DMS53 treated with DMSO at 0.1 percent for 48 hours (cell line): ENCODE data around the gene TRMT10A.

Experiments
- DNase-seq: peaks from one replicate; lab custom pipeline; 2025; ENCODE audit not compliant: unreplicated experiment; lab: John Stamatoyannopoulos, UW

Gene TRMT10A, protein sequence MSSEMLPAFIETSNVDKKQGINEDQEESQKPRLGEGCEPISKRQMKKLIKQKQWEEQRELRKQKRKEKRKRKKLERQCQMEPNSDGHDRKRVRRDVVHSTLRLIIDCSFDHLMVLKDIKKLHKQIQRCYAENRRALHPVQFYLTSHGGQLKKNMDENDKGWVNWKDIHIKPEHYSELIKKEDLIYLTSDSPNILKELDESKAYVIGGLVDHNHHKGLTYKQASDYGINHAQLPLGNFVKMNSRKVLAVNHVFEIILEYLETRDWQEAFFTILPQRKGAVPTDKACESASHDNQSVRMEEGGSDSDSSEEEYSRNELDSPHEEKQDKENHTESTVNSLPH

DNA sequence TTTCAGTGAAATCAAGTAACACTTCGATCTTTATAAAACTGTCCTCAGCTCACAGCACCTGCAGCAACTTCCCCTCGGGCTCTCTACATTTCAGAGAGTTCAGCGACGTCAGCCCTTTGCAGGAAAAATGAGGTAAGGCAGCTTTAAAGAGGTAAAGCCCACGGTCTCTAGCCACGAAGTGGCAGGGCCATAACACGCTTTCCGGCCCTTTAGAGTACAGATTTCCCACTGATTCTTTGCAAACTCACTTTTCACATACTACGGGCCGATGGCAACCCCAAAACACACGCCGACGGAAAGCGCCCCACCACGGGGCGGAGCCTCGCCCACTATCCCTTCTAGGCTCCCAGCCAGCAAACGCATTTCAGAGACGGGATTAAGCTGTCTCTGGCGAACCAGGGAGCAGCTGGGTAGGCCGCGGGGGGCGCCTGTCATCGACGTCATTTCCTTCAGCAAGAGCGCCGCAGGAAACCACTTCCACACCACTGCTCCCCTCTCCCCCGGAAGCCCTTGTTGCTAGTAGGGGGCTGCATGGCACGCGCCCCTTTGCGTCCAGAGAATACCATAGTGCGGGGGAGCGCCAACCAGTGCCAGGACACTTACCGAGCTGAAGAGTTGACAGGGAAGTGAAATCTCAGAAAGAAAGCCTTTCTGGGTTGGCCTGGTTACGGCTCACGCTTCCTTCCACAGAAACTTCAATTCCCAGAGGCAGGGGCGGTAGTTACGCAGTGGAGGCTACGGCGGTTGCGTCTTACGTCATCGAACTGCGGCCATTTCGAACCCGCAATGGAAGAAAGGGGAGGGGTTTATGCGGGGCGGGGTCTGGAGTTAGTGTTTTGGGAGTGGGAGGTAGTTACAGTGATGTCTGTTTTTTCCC lies at the start of gene TRMT10A:
Gene TRMT10A, minus strand, starts transcription at position 730 of the 877 bp plus-strand sequence. CDS start 4,701 bp downstream, outside the sequence.
- peak; percentile 86 for DNase-seq

DNA sequence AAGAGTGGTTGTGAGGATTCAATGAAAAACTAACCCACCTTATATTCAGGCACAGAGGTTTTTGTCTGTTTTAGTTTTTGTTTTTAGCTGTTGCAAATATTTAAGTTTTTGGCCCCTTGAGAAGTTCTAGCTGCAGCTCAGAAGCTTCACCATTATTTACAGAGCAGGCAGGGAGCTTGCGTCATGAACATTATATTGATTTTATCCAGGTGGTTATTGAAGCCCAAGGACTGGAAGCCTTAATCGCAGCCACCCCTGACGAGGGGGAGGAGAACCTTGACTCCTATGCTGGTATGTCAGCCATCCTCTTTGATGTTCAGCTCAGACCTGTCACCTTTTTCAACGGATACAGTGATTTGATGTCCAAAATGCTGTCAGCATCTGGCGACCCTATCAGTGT lies 48.9 kb upstream of the TRMT10A start:
- no peak for DNase-seq

DNA sequence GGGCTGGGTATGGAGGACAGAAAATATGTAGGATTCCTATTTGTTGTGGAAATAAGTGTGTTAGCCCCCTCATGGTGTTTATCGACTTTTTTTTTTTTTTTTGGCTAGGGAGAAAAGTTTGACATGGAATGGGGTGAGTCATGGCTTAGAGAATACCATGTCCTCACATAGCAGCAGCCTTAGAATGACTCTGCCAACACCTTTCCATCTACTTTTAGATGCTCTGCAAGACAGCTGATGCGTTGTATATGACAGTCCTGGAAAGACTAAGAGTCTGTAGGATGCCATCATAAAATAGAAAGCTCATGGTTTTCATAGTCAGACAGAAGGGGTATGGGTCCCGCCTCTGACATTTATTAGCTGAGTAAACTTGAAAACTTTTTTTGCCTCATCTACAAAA lies 48.4 kb upstream of the TRMT10A start:
- no peak for DNase-seq

DNA sequence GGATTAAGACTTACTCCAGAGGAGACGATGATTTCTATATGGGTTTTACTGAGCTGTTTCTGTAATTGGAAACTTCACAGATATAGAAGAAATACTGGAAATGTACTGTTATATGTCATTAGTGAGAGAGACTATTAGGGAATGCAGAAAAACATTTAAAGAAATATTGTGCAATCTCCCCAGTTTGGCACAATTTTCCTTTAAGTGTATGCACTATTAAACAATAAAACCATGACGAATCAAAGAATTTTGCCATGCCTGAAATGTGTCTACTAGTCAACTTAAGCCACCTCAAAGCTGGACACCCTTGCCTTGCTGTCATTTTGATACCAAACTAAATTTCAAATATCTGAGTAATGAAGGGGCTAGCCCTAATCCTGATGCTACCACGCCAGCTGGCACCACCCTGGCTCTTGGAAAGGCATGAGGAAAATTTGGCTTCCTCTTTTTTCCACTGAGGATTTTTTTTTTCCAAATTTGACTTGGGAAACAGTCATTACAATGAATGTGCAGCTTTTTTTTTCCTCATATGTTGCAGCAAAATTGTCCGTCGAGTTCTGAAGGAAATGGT lies 46.9 kb upstream of the TRMT10A start:
- no peak for DNase-seq

DNA sequence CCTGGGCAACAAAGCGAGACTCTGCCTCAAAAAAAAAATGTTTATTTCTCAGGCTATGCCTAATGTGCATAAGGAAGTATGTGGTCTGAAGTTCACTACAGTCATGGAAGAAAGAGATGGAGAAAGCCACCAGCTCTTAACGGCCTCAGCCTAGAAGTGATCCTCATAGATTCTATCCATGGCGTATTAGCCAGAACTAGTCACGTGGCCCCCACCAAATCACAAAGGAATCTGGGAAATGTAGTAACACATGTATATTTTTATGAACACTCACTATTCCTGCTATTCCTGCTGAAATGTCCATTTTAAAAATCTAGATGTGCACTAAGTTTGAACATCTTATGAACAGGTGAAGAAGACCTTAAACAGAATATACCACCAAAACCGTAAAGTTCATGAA lies 44.6 kb upstream of the TRMT10A start:
- DNase-seq = no peak

DNA sequence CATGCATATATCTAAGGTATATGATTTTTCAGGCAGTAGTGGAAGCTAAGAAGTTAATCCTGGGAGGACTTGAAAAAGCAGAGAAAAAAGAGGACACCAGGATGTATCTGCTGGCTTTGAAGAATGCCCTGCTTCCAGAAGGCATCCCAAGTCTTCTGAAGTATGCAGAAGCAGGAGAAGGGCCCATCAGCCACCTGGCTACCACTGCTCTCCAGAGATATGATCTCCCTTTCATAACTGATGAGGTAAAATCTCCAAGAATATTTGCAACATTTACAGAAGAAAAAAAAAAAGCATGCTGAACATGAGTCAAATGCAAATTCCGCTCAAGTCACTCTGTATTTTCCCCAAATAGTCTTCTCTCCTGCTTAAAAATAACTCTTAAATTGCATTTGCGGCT lies 42.9 kb upstream of the TRMT10A start:
- no peak for DNase-seq

DNA sequence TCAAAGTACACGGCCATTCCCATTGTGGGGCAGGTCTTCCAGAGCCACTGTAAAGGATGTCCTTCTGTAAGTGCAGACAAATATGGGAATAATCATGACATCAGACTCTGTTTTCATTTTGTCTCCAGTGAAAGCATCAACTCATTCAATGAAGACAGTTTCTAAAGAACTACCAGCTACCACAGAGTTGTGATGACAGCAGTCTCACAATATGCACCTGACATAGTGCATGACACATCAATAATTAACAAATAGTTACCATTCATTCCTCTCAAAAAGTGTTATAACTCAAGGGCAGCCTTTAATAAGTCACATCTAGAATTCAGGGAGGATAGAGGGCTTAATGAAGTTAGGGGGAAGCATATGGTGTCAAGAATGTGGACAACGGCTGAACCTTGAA lies 31.0 kb upstream of the TRMT10A start:
- DNase-seq = no peak

DNA sequence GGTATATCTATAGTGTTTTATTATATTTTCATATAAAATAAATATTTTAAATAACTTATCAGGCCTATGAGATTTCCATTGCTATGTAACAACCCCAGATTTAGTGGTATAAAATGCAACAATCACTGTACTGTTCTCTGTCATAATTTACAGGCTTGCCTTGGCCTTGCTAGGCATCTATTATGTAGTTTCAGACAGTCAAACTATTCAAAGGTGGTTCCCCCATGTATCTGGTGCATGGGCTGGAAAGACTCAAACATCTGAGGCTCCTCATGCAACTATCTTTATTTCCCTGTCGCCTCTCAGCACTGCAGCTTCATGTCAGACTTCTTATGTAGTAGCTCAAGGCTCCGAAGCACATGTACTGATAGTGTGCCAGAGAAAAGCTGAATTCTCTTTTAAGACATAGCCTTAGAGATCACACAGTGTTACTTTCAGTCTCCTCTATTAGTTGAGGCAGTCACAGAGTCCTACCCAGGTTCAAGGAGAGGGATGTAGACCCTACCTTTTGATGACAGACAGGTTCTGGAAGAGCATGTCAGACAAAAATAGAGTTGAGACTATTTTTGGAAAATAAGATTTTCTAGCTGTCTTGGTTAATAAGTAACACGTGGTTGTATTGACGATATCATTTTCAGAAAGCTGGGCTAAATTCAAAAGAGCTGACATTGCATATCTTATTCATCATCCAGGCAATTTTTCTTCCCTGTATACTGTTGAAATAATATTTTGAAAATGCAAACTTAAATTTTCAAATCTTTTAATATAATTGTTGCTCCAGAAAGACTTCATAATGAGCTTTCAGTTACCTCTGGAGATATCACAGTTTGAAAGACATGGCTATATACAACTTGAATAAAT lies 30.2 kb upstream of the TRMT10A start:
- no peak for DNase-seq

DNA sequence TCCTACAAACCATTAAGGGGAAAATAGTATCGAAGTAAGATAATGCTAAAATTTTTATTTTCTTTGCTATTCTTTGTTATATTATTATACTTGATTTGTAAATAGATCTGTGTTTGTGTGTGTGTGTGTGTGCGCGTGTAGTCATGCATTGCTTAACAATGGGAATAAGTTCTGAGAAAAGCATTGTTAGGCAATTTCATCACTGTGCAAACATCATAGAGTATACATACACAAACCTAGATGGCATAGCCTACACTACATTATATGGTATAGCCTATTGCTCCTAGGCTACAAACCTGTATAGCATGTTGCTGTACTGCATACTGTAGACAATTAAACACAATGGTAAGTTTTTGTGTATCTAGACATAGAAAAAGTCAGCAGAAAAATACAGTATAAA lies 27.9 kb upstream of the TRMT10A start:
- peak; percentile 12 for DNase-seq

DNA sequence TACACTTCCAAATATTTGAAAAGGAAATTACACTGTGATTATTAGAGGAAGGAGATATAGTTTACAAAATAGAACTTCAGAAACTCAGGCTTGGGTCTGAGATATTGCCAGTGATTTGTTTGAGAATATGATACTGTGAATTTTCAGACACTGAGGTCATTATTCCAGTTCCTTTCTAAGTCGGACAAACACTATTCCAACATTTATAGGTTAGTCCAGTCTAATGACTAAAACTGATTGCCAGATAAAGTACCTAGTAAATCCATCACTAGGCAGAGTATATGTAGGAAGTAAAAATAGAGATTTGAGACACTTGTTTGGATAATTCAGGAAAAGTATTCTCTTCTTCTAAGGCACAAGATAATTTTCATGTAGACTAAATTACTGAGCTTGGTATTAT lies 24.0 kb upstream of the TRMT10A start:
- no peak for DNase-seq

DNA sequence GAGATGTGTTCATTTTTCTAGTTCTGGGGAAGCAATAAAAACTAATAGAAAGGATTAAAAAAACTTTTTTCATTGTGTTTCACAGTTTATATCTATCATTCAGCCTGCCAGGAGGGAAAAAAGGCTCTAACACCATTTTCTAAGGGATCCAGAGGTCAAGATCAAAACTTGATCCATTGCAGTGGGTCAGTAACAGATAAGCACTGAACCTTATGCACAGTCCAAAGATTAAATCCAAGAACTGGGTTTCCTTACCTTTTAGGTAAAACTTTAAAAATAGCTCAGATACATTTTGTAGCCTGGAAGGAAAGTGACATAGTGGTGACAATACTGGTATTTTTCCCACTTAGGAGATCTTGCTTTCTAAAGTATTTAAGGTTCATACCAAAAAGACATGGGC lies 23.5 kb upstream of the TRMT10A start:
- no peak for DNase-seq

DNA sequence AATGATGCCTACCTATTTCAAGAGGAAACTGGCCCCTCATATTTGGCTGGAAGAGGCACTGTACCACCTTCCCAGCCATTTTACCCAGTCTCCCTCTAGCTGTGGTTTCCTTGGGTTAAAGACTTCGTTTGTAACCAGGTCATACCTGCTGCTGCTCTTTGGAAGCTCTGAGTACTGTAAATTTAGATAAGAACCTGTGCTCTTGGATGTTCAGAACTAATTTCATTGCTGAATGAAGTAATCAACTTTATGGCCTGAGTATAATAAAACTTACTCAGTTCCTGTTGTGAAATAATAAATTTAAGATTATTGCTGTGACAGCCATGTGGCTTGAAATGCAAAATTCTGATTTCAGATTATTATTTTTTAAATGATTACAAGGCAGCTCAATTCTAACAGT lies 23.0 kb upstream of the TRMT10A start:
- no peak for DNase-seq

DNA sequence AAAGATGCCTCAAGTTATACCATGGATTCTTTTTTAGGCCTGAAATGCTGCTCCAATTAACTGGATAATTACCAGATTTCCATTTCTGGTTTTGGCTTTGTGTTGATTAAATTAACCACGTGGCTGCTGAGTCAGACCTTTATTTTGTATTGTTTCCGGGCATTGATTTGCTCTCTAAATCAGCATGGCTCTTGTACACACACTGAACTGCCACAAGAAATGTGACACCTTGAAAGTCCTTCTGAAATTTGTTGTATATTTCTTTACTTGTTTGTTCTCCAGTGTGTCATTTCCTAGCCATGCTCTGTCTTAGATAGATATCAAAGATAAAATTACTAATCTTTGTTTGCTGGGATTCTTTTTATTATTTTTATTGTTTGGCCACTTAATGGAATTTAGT lies 22.5 kb upstream of the TRMT10A start:
- no peak for DNase-seq

DNA sequence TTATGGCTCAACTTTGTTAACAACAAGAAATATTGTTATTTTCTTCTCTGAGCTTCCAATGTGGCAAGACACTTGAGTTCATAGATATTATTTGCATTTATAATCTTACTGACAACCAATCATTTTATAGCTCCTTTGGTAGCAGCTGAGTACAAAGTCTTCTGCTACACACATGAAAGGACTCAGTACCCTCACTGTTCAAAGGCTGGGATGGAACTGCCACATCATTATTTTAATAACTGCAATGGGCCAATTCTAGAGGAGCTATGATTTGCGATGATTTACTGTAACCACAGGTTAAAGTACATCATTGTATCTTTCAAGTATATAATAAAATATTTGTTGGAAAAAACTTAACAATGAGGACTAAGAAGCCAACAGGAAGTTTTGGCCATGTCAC lies 21.7 kb upstream of the TRMT10A start:
- no peak for DNase-seq

DNA sequence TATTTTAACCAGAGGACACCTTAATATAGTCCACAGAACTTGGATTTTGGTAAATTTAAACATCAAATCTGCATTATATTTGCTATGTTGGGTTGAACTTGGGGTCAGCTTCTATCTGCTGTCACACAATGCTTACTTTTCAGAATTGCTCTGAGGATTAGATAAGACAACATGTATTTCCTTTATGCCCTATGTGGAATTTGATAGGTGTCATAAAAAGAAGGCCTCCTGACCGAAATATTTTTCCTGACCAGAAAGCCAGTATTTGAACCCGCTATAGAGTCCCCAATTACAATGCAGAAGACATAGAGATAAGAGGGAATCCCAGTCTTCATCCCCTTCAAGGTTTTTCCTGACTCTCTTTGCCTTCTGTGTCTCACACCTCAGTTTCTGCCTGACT lies 14.9 kb upstream of the TRMT10A start:
- DNase-seq = no peak

DNA sequence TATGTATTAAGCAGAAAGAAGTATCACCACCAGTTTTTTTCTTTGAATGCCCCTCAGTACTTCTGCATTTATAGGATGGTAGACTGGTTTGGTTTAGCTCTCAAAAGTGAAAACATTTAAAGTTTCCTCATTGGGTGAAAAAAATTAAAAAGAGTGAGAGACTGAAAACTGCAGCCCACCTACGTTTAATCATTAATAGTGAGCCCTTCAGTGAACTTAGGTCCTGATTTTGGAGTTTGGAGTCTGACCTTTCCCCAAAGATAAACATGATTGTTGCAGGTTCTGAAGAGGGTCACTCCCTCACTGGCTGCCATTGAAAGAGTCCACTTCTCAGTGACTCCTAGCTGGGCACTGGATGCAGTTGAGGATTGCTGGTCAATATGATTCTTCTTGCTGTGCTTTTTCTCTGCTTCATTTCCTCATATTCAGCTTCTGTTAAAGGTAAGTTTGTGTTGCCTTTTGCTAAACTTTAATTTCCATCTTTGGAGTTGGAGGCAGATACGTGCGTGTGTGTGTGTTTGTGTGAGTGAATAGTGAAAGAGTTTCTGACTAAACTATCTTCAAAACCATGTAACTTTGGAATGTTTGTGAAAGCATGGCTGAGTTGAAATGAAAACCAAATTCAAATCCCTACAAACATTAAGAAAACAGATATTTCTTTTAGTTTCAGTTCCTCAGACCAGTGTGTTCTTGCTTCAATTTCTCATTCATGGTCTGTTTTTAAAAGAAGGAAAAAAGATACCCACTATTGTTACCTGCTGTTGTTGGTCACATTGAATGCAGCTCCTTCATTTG lies 10.9 kb upstream of the TRMT10A start, which contains the start of gene MTTP:
Gene MTTP, plus strand, starts transcription at position 295 of the 795 bp plus-strand sequence. Its CDS starts 86 bp downstream, at position 381.
- no peak for DNase-seq

DNA sequence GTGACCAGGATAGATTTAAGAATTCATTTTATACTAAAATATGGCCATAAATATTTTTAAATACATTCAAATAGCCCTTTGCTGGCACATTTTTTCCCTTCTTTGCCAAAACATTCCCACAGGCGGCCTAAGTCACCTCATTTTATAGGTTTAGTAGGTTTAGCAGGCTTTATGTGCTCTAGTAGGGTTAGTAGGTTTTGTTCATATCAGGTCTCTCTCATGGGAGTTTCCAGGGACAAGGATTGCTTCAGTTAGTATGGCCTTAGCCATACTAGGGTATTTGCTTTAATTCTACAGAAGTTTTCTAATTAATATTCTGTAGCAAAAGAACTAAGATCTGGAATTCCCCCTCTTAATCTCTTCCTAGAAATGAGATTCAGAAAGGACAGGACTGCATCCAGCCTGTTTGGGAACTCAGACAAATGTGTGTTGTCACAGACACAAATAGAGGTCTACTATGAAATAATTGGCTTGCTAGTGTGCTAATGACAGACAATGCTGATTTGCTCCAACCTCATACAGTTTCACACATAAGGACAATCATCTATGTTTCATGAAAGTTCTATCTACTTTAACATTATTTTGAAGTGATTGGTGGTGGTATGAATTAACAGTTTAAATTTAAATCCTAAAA lies 10.0 kb upstream of the TRMT10A start:
- no peak for DNase-seq

DNA sequence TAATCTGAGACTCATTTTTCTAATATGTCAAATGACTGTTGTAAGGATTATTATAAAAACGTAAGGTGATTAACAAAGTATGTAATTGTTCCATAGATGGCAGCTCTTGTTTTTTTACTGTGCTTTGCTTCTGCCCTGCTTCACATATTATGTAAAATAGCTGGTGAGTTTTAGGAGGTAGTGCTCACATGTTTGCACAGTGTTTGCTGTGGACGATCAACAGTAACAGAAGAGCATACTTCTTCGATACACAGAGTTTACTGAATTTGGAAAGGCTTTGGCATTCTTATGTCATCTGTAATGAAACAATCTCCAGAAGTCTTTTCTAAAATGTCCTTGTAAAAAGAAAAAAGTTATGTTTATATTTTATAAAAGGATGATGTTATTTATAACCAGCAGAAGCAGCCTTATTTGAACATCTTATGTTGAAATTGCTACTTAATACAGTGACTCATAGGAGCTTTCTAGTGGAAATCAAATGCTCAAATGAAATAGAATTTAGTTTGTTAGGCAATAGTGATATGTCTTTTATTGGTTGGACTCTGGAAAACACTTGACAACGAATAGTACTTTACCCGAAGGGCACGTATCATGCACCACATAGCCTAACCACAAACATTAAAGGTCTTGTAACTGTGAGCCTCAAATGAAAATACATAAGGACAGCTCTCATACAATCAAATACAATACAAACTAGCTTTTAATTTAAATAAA lies 8.8 kb upstream of the TRMT10A start:
- DNase-seq = no peak

DNA sequence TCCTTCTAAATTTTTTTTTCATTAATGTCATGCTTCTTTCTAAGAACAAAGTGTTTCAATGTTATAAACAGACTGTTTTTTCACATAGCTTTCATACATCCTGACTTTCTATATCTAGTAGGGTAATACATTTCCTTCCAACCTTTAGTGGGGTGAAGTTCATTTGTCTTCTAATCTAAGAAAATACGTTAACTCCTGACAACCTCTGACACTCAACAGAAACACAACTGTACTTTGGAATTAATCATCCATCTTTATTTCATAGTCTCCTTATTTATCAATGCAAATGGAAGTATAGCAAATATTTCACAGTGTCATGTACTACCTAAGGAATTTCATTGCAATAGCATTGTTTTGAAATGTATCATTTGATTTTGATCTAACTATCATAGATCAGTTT lies 8.0 kb upstream of the TRMT10A start:
- DNase-seq = no peak
